GM21447 (cell line): ENCODE results near the gene TTC24.
"Not testable (repeated sequence)": the region's sequence is repeated elsewhere in the genome, so short reads cannot be mapped to it uniquely, and the experiment has no call there.

Experiments
- ATAC-seq: cut with Tn5 transposase; IDR thresholded peaks from one replicate; pipeline ENCODE4 v1.9.1; 2021; ENCODE audit not compliant: unreplicated experiment

Gene TTC24

GRCh38 chr1:156602557-156602993 lies 23.1 kb downstream of the TTC24 start:
- no peak for ATAC-seq

- not testable (repeated sequence) for ATAC-seq
Measured at GRCh38 chr1:156607344-156607743, 27.8 kb downstream of the TTC24 start.

GRCh38 chr1:156608036-156608674 lies 28.6 kb downstream of the TTC24 start:
- peak; percentile 77 for ATAC-seq

GRCh38 chr1:156608981-156609380 lies 29.5 kb downstream of the TTC24 start:
- no peak for ATAC-seq

- not testable (repeated sequence) for ATAC-seq
Measured at GRCh38 chr1:156610072-156610471, 30.5 kb downstream of the TTC24 start.

- no peak for ATAC-seq
Measured at GRCh38 chr1:156612666-156613065, 33.1 kb downstream of the TTC24 start.

GRCh38 chr1:156615946-156616345 lies 36.4 kb downstream of the TTC24 start:
- ATAC-seq: no peak

GRCh38 chr1:156616463-156616862 lies 36.9 kb downstream of the TTC24 start:
- no peak for ATAC-seq

GRCh38 chr1:156618853-156619581 lies 39.5 kb downstream of the TTC24 start, which contains the start of gene HAPLN2:
Gene HAPLN2, plus strand, starts transcription at chr1:156619415. Its CDS starts 4,076 bp downstream, at chr1:156623491.
- no peak for ATAC-seq

GRCh38 chr1:156619582-156619955 lies 40.0 kb downstream of the TTC24 start:
- no peak for ATAC-seq

- no peak for ATAC-seq
Measured at GRCh38 chr1:156622581-156623297, 43.2 kb downstream of the TTC24 start.

GRCh38 chr1:156623946-156624813 lies 44.7 kb downstream of the TTC24 start:
- no peak for ATAC-seq

GRCh38 chr1:156624814-156625435 lies 45.4 kb downstream of the TTC24 start:
- no peak for ATAC-seq

GRCh38 chr1:156625436-156626078 lies 46.0 kb downstream of the TTC24 start:
- ATAC-seq: no peak

- no peak for ATAC-seq
Measured at GRCh38 chr1:156626079-156626438, 46.5 kb downstream of the TTC24 start.

GRCh38 chr1:156627313-156627880 lies 47.9 kb downstream of the TTC24 start:
- no peak for ATAC-seq

GRCh38 chr1:156629823-156630449 lies 50.4 kb downstream of the TTC24 start:
- no peak for ATAC-seq

GRCh38 chr1:156631152-156631551 lies 51.6 kb downstream of the TTC24 start:
- not testable (repeated sequence) for ATAC-seq

GRCh38 chr1:156632355-156632754 lies 52.8 kb downstream of the TTC24 start:
- ATAC-seq: no peak
